ENCODE data around the gene ST7L.

- no peak for TF ChIP-seq CTCF (conservative IDR thresholded peaks at IDR 0.05; ENCODE audit: low read depth, low read length)
- no peak for TF ChIP-seq CEBPB (IDR thresholded peaks at IDR 0.05; ENCODE audit: low read depth, low read length)
Measured at GRCh38 chr1:112636597-112637253, 17.8 kb upstream of the ST7L start.

All from IMR-90 (cell line).